GM19452 (cell line): Measurements from ENCODE around the gene PAX2.
"Not testable (repeated sequence)": the region's sequence is repeated elsewhere in the genome, so short reads cannot be mapped to it uniquely, and the experiment has no call there.

ENCODE experiments used
- ATAC-seq: cut with Tn5 transposase; IDR thresholded peaks from one replicate; pipeline ENCODE4 v1.9.1; 2021; ENCODE audit not compliant: unreplicated experiment

Gene PAX2

GRCh38 chr10:100744987-100745881 is at the start of gene PAX2:
Gene PAX2, plus strand, starts transcription at chr10:100745582. Its CDS starts 679 bp downstream, at chr10:100746261.
- no peak for ATAC-seq

DNA sequence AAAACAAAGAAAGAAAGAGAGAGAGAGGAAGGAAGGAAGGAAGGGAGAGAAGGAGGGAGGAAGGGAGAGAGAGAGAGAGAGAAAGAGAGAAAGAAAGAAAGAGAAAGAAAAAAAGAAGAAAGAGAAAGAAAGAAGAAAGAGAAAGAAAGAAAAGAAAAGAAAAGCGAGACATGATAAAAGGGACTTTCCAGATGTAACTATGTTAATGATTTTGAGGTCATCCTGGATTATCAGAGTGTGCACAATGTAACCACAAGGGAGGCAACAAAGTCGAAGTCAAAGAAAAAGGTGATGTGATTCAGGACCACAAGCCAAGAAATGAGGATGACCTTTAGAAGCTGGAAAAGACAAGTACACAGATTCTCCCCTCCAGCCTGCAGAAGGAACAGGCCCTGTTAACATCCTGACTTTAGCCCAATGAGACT is 48.9 kb upstream of the PAX2 start:
- no peak for ATAC-seq

DNA sequence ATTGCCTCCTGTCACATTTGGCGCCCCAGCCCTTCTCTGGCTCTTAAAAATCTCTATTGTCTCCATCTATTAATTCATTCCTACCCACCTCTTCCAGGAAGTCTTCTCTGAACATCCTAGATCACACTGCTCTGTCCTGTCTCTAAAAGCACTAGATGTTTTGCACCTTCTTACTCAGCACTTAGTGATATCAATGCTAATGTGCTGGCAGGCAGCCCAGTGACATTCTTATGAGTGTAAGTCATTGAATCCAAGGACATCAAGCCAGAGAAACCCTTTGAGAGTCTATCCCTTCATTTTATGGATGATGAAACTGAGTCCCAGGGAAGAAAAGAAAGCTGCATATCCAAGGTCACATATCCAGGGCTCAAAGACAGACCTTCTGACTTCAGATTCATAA is 48.3 kb upstream of the PAX2 start:
- ATAC-seq: no peak

- ATAC-seq: no peak
Measured at GRCh38 chr10:100697631-100698030, 47.8 kb upstream of the PAX2 start.

- not testable (repeated sequence) for ATAC-seq
Measured at GRCh38 chr10:100701704-100702103, 43.7 kb upstream of the PAX2 start.

GRCh38 chr10:100705139-100705538 is 40.2 kb upstream of the PAX2 start:
- no peak for ATAC-seq

DNA sequence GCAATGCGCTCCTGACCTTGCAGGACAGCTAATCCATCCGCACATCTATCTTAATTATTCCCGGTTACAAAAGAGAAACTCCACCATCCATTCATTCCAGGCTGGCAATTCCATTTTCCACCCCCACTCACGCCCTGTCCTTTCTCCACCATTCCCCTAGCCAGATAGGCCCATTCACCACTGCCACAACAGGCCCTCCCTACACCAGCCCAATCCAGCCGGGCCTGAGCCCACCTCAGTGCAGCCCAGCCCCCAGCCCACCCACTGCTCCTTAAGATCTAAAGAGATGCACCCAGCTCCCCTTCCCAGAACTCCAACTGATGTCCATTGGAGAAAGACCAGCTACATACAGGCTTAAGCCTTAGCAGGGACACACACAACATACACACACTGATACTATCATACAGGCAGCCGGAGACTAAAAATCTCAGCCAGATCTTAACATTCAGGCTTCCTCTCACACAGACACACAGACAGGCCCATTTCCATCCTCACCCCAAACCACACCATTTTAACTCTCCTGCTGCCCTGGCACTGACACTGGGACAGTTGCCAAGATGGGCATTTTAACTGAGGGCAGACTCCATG is 38.0 kb upstream of the PAX2 start:
- ATAC-seq: no peak

- ATAC-seq: no peak
Measured at GRCh38 chr10:100709146-100710082, 36.0 kb upstream of the PAX2 start.

GRCh38 chr10:100710151-100710871 is 35.1 kb upstream of the PAX2 start:
- no peak for ATAC-seq

- ATAC-seq: no peak
Measured at GRCh38 chr10:100713049-100713858, 32.1 kb upstream of the PAX2 start.

GRCh38 chr10:100713859-100714565 is 31.4 kb upstream of the PAX2 start:
- no peak for ATAC-seq

- ATAC-seq: no peak
Measured at GRCh38 chr10:100714566-100714950, 30.8 kb upstream of the PAX2 start.

- ATAC-seq: no peak
Measured at GRCh38 chr10:100715101-100715444, 30.3 kb upstream of the PAX2 start.

GRCh38 chr10:100715445-100716385 is 29.7 kb upstream of the PAX2 start:
- no peak for ATAC-seq

DNA sequence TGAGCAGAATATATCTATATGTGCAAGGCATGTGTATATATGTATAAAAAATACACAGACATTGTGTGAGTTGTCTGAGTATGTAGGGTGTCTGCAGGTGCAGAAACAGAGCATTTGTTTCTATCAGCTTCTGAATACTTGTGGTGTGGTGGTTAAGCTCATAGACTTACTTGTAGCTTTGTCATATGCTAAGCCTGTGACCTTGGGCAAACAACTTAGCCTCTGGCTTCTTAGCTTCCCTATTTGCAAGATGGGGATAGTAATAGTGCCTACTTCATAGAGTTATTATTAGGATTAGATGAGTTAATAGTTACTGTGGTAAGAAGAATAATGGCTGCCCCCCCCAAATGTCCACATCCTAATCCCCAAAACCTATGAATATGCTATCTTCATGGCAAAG is 28.2 kb upstream of the PAX2 start:
- ATAC-seq: no peak

DNA sequence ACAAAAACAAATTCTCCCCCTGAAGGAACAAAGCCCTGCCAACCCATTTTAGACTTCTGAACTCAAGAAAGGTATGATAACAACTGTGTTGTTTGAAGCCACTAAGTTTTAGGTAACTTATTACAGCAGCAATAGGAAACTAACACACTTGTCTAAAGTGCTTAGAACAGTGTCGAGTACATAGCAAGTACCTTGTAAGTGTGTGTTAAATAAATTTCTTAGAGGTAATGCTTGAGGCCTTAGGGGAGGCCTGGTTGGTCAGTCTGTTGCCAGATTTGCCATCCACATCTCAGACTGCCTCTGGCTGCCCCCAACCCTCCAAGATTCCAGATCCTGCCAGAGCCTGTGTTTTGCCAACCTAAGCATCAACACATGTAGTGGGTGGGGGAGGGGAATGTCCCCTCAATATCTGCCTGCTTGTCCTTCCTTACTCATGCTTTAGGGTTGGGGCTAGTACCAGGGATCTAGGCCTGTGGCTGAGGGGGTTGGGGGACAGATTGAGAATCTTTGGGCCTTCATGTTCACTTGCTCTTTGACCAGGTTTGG is 27.1 kb upstream of the PAX2 start:
- ATAC-seq: no peak

DNA sequence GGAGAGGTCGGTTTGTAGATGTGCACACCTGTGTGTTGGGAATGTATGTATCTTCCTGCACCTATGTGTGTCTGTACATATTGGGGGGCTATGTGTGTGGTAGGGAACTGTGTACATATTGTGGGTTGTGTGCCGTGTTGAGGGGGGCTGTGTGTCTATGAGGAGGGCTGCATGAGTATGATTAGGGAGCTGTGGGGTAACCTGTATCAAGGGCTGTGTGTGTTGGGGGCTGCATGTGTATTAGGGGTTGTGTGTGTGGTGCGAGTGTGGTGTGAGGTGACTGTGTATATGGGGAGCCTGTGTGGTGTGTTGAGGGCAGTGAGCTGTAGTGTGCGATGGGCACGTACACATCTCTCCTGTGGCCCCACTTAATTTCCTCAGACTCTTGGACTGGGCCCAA is 22.2 kb upstream of the PAX2 start:
- no peak for ATAC-seq
